Left cardiac atrium (tissue), 4 donors: ENCODE data around the gene ARHGAP15. TPM values are rescaled to one million over a fixed set of nuclear protein-coding genes. Genes with fewer than 3 reads are reported as not detected.
A peak's percentile ranks its signal among the peaks of the same experiment; 100 is the strongest.
"Not testable (repeated sequence)": the region's sequence is repeated elsewhere in the genome, so short reads cannot be mapped to it uniquely, and the experiment has no call there.

Experiments used
- ATAC-seq, 2 donors: fragments of 200-7000 bp; cut with Tn5 transposase; one replicate each; pipeline ENCODE4 v1.9.1; 2020; ENCODE audit warnings: mild to moderate bottlenecking in 2 of 2, moderate library complexity in 2 of 2
- DNase-seq: peaks from one replicate; pipeline ENCODE4 v3.0.0-alpha.2; 2020
- intact Hi-C, 2 donors: fragments of 100-400 bp; cut with DNase I; formaldehyde crosslinking; loops; one replicate each; pipeline versions ENCODE4 v1.14.1 to v1.15.1; 2022 to 2023
- total RNA-seq, 2 donors: library from RNA; stranded (reverse); fragmentation: NEBNext Ultra II Directional; extraction: Animal tissue kit (Norgen Biotek cat#: 25700); gene quantifications; one replicate each; pipeline ENCODE4 v1.2.1, GENCODE V29; 2021
- donor health status: DM: no; HTN: yes; CAD: no.
- donor health status: DM: no; HTN: yes; CAD: no; lungs with severe emphysema.
- donor health status: DM: yes; HTN: yes; CAD: no.
- donor health status: Dilated cardiomyopathy.

ARHGAP15 gene
- total RNA-seq, 2 donors from 2014 or later = 7.2 to 8.7 TPM

DNA sequence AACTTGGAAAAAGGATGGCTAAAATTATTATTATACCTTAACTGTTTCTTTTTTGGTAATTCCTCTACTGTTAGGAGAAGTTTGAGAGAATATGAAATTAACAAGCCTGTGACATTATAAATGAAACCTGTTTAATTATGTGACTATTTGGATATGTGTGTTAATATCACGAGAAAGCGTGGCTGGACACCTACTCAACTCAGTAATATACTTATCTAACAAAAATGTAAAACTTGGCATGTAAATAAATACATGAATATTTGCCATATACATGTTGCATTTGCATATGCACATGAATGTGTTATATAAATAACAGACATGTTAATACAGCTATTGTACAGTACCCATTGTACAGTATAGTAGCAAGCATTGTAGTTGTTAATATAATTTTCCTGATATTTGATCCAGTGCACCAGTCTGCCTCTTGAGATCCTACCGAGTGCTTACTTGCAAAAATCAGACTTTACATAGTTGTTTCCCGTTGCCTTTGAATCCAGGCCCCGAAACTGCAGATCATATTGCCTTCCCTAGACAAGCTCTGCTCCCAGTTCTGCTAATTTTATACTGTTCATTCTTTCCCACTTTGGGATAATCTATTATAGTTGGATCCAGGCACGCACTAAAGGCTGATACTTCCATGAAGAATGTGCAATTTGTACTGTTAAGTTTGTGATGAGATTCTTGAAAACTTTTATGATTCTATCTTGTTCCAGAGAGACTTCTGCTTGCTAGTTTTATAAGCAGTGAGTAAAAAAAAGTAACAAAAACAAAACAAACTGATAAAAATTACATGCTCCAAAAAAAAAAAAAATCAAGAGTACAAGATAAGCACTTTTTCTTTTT, 395.6 kb downstream of the ARHGAP15 start:
- peak; percentile 45 to 46 for ATAC-seq
- no peak for DNase-seq
- intact Hi-C loops = no loop called here

DNA sequence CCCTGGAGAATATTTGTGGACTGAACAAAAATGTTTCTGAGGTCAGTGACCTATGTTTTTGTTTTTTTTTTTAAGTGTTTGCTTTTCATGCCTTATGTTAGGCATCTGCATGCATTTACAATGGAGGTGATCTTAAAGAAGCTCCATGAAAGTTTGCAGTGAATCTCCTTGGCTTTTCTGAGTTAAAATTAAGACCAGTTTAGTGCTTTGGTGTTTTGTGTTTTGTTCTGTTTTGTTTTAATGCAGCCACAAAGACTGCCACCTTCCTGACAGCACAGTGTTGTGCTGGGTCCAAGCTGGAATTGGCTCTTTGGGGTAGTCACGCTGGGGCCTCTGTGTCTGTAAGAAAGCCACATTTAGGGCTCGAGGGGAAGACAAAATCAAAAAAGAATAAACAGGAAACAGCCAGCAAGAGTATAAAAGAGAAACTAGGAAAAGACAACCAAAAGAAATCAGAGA, 396.2 kb downstream of the ARHGAP15 start:
- no peak for DNase-seq
- ATAC-seq = peak; percentile 50 to 51
- intact Hi-C loops = no loop called here

GRCh38 chr2:143526498-143526897, 397.3 kb downstream of the ARHGAP15 start:
- intact Hi-C loops = no loop called here

DNA sequence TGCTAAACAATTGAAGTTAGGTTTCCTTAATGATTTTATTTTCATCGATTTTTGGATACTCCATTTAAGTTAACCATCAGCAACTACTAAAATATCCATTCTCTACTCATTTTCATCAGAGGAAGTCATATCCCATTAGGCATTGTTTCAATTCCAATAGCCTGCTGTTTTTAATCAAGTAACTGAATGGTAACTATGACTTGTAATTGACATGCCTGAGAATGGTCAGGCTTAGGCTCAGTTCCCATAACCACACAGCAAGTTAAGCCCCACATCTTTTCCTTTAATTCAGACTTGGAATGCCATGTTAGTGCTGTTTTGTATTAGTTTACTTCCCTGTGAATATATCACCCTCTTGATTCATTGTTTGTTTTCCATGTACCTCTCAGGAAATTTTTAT, 398.8 kb downstream of the ARHGAP15 start:
- no peak for ATAC-seq
- intact Hi-C loops = no loop called here
- no peak for DNase-seq

More at GRCh38 chr2:143526498-143526897, 397.3 kb downstream of the ARHGAP15 start:
- DNase-seq (no peak), ATAC-seq (no peak)

- ATAC-seq = no peak
- intact Hi-C loops = no loop called here
Observed at GRCh38 chr2:143529118-143529720, 400.0 kb downstream of the ARHGAP15 start.

GRCh38 chr2:143530758-143531157, 401.5 kb downstream of the ARHGAP15 start:
- DNase-seq (no peak), ATAC-seq (no peak)
- intact Hi-C loops = no loop called here

More at GRCh38 chr2:143529118-143529720, 400.0 kb downstream of the ARHGAP15 start:
- no peak for DNase-seq

- DNase-seq = no peak
- intact Hi-C loops = no loop called here
- ATAC-seq = no peak
Observed at GRCh38 chr2:143532061-143532460, 402.8 kb downstream of the ARHGAP15 start.

DNA sequence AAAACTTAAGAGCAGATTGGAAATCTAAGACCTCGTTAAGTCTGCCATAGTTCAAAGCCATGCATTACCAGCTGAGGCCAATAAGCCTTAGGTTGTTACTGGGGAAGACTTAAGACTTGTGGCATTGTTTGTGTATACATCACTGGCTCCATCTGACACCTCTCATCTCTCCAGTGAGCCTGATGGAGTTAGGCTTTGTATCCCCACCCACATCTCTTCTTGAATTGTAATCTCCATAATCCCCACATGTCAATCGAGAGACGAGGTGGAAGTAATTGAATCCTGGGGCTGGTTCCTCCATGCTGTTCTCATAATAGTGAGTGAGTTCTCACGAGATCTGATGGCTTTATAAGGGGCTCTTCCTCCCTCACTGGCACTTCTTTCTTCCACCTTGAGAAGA, 404.6 kb downstream of the ARHGAP15 start:
- no peak for DNase-seq
- intact Hi-C loops = no loop called here
- ATAC-seq = no peak

GRCh38 chr2:143535802-143536201, 406.6 kb downstream of the ARHGAP15 start:
- intact Hi-C loops = no loop called here
- DNase-seq (no peak), ATAC-seq (no peak)

DNA sequence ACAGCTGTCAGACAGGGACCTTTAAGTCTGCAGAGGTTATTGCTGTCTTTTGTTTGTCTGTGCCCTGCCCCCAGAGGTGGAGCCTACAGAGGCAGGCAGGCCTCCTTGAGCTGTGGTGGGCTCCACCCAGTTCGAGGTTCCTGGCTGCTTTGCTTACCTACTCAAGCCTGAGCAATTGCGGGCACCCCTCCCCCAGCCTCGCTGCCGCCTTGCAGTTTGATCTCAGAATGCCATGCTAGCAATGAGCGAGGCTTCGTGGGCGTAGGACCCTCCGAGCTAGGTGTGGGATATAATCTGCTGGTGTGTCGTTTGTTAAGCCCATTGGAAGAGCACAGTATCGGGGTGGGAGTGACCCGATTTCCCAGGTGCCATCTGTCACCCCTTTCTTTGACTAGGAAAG, 412.7 kb downstream of the ARHGAP15 start:
- intact Hi-C loops, ATAC-seq, DNase-seq: not testable (repeated sequence)

DNA sequence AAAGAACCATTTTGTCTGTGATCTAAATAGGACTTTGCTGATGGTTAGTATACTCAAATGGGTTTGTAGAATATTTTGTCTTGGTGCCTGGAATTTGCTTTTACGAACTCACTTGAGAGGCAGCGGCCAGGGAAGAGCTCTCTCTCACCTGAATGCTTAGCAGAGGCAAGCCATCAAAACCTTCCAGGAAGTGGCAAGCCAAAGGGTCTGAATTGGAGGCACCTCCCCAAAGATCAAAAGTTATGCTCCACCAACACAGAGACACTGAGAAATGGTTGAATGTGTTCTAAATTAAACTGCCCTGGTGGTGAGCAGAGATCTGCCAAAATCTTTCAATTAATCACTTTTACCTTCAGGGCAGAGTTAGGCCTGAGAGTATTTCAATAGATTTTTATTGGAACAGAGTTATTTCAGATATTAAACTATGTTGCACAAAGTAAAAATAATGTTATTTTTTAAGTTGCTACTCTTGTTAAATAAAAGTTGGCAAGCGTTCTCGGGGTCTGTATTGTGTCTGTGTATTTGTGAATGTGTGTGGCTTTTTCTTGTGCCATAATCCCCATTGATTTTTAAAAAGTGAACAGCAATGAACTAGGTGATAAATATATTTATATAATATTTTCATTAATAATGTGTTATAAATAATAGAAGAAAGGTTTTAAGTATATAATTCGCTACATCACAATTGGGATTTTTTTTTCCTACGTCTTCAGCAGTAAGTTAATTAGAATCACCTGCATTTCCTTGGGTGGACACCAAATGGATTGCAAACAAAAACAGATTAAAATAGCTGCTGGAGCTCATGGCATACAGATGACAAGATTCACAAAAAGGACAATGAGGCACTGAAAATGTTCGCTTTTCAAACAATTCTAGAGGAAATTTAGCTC, 416.1 kb downstream of the ARHGAP15 start:
- intact Hi-C loops = no loop called here
- ATAC-seq (no peak), DNase-seq (no peak)

DNA sequence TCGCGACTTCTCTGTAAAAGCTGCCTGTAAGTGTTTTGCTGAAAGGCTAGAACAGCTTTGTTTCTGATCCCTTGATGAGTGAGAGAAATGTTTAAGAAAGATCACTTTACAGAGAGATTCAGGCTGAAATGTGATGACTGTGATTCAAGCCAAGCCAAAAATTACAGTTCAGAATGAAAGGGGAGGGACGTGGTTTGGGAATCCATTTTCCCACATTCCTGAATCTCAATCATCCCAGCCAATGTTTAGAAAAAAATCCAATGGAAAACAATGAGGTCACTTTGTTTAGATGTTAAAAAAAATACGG, 416.7 kb downstream of the ARHGAP15 start:
- intact Hi-C loops = no loop called here
- ATAC-seq (no peak), DNase-seq (no peak)

GRCh38 chr2:143548032-143548431, 418.8 kb downstream of the ARHGAP15 start:
- intact Hi-C loops = no loop called here
- ATAC-seq (no peak), DNase-seq (no peak)

DNA sequence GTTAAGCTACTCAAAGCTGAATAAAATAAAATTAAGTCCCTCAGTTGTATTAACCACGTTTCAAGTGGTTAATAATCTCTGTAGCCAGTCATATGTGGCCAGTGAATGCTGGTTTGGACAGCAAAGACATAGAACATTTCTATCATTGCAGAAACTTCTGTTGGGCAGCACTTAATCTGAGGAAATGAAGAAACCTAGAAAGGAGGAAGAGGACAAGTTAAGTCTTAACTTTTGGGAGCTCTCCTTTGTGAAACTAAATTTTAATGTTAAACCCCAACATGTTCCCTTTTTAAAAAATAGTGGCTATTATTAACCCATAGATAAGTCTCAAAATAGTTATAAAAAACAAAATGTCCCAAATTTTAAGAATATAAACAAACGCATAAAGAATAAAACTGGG, 421.3 kb downstream of the ARHGAP15 start:
- no peak for DNase-seq
- ATAC-seq = no peak
- intact Hi-C loops = no loop called here

DNA sequence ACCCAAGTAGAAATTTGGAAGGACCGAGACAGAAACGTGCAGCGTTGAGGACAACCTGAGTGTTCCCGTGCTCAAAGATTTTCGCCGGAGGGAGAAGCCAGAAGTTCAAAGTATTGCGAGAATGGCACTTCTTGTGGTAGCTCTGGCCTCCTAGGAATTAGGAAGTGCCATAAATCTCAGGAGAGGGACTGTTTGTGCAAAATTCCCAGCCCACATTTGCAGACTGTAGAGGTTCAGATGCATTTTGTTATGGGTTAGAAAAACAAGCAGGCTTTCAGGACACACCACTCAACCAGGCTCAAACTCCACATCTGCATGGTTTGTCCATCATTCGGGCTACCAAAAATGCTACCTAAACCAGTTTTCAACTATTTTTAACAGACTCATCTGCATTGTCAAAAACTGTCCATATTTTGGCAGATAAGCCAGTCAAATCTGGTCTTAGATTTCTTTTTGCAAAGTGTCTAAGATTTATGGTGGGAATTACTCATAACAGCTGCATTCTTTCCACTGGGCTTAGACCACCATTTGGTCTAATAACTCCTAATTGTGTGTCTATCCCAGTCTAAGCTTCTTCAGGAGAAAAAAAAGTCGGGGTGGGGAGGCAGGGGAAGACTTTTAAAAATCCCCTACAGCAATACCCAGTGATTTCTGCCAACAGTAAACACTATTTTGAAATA, 422.9 kb downstream of the ARHGAP15 start:
- ATAC-seq (no peak), DNase-seq (no peak)
- intact Hi-C loops = no loop called here

- ATAC-seq = no peak
- intact Hi-C loops = no loop called here
- DNase-seq = no peak
Observed at GRCh38 chr2:143553261-143553660, 424.0 kb downstream of the ARHGAP15 start.

DNA sequence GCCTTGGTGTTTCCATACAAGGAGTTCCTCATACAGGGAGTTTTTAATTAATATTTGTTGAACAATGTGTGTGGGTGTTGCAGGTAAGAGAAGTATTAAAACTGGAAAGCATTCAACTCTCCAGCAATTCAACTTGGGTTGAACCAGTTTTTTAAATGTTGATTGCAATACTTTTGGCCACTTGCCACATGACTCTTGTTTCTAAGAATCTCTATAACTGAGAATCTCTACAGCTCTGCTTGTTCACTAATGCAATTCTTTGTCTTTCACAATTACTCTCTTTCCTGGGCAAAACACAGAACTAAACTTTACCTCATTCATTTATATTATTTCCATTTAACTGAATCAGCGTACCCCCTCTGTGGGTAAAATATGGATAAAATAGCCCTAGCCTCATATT, 429.4 kb downstream of the ARHGAP15 start:
- DNase-seq (no peak), ATAC-seq (peak; percentile 57 to 68)
- intact Hi-C loops = no loop called here

GRCh38 chr2:143559147-143559546, 429.9 kb downstream of the ARHGAP15 start:
- ATAC-seq (no peak), DNase-seq (no peak)
- intact Hi-C loops = no loop called here

GRCh38 chr2:143560724-143561123, 431.5 kb downstream of the ARHGAP15 start:
- DNase-seq (no peak), ATAC-seq (no peak)
- intact Hi-C loops = no loop called here
